NCI-H1048 (cell line): Measurements from ENCODE around the gene ZNF827.

Experiments
- DNase-seq: peaks from one replicate; lab custom pipeline; 2025; lab: John Stamatoyannopoulos, UW

ZNF827 gene

GRCh38 chr4:145797278-145797677 is 141.3 kb downstream of the ZNF827 start:
- no peak for DNase-seq

GRCh38 chr4:145796346-145796745 is 142.3 kb downstream of the ZNF827 start:
- DNase-seq, result no peak

- no peak for DNase-seq
Observed at GRCh38 chr4:145795521-145795920, 143.1 kb downstream of the ZNF827 start.

DNA sequence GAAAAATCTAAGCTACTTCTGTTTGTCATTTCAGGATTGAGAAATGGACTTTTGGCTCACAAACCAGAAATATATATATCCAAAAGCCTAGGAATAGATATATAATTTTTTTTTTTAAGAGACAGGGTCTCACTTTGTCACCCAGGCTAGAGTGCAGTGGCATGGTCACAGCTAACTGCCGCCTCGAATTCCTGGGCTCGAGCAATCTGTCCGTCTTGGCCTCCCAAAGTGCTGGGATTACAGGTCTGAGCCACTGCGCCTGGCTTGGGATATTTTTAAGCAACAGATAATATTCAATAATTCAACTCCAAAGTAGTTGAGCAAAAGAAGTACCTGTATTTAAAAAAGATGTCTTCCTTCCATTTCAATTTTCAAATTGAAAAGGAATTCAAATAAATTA is 146.2 kb downstream of the ZNF827 start:
- DNase-seq, result no peak

- no peak for DNase-seq
Observed at GRCh38 chr4:145791988-145792387, 146.6 kb downstream of the ZNF827 start.

DNA sequence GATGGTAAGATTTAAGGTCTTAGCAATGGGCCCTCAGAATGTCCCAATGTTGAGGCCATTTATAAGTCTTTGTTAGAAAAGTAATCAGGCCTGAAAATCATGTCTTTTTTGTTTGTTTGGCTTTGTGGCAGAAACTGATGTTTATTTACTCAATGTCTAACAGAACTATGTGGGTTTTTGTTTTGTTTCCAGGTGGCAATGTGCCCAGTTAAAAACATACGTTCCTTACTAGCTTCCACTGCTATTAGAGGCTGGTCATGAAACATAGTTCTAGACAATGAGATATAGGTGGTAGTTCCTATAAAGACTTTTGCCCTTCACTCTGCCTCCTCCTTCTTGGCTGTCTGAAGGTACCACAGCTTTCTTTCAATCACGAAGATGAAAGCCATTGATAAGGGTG is 149.9 kb downstream of the ZNF827 start:
- DNase-seq, result no peak

- no peak for DNase-seq
Observed at GRCh38 chr4:145786830-145787229, 151.8 kb downstream of the ZNF827 start.

- no peak for DNase-seq
Observed at GRCh38 chr4:145786261-145786660, 152.4 kb downstream of the ZNF827 start.

DNA sequence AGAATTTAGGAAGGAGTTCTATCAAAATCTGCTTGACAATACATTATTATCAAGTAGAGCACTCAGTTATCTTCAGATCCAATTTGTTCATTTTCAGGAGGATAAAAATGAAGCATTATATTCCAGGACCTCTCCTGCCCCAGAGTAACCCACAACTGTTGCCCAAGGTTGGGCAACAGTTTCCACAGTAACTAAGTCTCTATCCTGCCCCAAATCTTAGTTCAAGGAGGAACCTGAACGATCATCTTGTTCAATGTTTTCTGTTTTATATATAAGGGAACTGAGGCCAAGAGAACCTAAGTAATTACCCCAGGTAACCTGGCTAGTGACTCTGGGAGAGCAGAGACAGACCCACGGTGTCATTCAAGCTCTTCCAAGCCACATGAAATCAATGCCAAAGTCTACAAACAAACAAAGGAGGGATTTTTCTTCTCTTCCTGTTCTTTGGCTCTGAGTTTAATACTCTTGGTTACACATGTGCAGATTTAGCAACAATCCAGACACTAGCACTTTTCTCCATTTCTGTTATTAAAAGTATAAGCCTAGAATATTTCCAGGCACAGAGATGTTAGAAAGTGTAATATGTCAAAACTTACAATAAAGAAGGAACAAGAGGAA is 153.1 kb downstream of the ZNF827 start:
- no peak for DNase-seq

- DNase-seq, result no peak
Observed at GRCh38 chr4:145784036-145784435, 154.6 kb downstream of the ZNF827 start.

- DNase-seq, result no peak
Observed at GRCh38 chr4:145782756-145783155, 155.9 kb downstream of the ZNF827 start.

DNA sequence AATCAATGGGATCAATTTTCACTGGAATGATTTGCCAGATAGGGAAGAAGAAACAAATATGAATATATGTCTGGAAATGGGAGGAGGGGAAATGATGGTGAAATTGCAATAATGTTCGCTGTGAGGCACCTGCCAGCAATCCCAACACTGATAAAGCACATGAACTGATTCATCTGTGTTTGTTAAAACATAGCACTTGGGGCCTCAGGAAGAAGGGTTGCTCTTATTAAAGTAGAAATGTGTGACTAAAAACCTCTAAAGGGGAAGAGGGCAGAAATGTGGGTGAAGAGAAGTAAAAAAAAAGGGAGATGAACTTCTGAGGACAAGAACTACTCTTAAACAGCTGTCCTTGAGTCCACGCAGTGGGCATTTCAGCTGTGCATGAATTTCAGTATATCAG is 157.3 kb downstream of the ZNF827 start:
- DNase-seq, result no peak

GRCh38 chr4:145779319-145779801 is 159.3 kb downstream of the ZNF827 start:
- no peak for DNase-seq

GRCh38 chr4:145776208-145776607 is 162.4 kb downstream of the ZNF827 start:
- no peak for DNase-seq

DNA sequence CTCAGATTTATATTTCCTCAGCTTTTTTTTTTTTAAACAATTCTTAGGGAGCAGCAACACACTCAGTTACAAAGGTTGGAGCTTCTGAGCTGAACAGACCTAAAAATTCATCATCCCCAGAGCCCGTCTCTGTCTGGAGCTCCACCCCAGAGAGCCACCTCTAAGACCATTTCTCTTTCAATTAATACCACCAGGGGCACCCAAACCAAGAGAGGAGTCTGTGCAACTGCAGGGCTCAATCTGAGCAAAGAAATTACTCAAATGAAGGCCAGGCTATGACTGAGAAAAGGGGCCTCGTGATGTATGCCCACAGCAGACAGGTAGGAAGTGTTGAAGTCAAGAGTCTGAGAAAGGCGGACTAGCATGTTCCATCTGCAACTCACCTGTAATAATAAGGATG is 163.2 kb downstream of the ZNF827 start:
- no peak for DNase-seq

- no peak for DNase-seq
Observed at GRCh38 chr4:145774473-145774872, 164.2 kb downstream of the ZNF827 start.

GRCh38 chr4:145773581-145774234 is 164.9 kb downstream of the ZNF827 start:
- DNase-seq, result no peak

GRCh38 chr4:145772347-145772746 is 166.3 kb downstream of the ZNF827 start:
- DNase-seq, result no peak

- DNase-seq, result no peak
Observed at GRCh38 chr4:145770124-145770523, 168.5 kb downstream of the ZNF827 start.

- no peak for DNase-seq
Observed at GRCh38 chr4:145769450-145770037, 169.1 kb downstream of the ZNF827 start.

- DNase-seq, result no peak
Observed at GRCh38 chr4:145766273-145766672, 172.3 kb downstream of the ZNF827 start.

DNA sequence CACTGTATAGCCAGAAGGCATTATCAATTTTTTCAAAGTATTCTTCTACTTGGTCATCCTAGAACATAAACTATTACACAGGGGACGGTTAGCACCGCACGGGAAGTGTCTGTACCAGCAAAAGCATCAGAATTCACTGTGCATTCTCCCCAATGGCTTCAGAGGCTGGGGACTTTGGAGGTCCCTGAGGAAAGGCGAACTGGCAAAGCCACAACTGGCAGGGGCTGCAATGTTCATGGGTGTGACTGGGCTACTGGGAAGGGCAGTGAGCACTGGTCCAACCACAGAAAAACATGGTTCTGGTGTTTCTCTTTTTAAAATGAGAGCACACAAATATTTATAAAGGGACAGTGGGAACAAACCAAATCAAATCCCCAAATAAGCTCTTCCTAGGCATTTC is 175.2 kb downstream of the ZNF827 start:
- DNase-seq, result no peak

- DNase-seq, result no peak
Observed at GRCh38 chr4:145762719-145763118, 175.9 kb downstream of the ZNF827 start.
